Measurements from ENCODE around the gene RBFOX2. TPM values are rescaled to one million over a fixed set of nuclear protein-coding genes. Genes with fewer than 3 reads are reported as not detected.

Gene RBFOX2
- total and polyA plus RNA-seq, 2 of the 8 experiments (the other 6 are each of a cell fraction or from before 2014, with no cell fraction given) = 121 to 122 TPM

DNA sequence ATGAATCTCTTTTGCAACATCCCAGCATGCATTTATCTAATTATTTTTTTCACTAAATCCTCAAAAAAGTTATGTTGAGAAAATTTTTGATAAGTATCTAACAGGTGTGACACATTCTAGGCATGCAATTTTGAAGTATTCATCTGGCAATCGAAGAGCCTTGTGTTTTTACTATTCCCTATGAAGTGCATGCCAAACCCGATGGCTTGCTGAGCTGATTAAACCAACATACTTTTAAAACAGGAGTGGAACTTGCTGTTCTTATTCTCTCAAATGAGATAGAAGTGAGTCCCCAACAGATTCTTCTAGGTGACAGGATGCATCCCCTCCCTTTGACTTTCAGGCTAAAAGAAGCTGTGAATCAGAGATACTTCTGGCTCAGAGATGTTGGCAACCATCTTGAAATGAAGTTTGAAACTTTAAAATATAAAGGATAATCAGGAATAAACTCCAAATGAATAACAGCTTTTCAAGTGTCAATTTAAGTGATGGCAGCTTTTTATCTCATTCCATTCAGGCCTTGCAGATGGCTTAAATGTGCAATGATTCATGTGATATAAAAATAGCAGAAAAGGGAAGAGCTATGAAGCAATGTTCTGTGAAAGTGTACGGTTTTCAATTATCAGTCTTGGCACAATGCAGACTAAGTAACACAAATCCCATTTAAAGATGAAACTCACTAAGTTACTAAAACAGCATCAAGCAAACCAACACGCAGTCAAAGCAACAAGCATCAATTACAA is 243.3 kb downstream of the RBFOX2 start:
- H2BK12ac ChIP-seq (ENCODE audit: low read depth, low read length) = no peak overlapping the region
- H4K91ac ChIP-seq (replicated peaks; ENCODE audit: insufficient read length, low read length) = no peak overlapping the region
- H4K5ac ChIP-seq (ENCODE audit: insufficient read length, low read depth, low read length) = no peak overlapping the region
- ChIA-PET CTCF (ENCODE audit: partially characterized antibody) (interaction anchor here (1.0 kb wide), 1 partner anchor 11 kb away, joined by 4 read pairs; no protein-coding TSS in a partner anchor), POLR2A (ENCODE audit: partially characterized antibody) (no interaction called here)
- no peak overlapping the region for H2AK5ac ChIP-seq (ENCODE audit: low read depth, low read length)
- no peak overlapping the region for H4K8ac ChIP-seq (ENCODE audit: extremely low read depth, insufficient read depth, low read length)
- no peaks in the 10 kb centered on the region; the same call in 1 of the 2 replicates for H3K23me2 ChIP-seq (ENCODE audit: low read depth, low read length)
- no peak overlapping the region for H2BK5ac ChIP-seq (ENCODE audit: low read depth, low read length)
- H3K4me1 ChIP-seq (replicated peaks in 1 of 4; ENCODE audit: control insufficient read depth in 3 of 4, insufficient read depth in 4 of 4, low read length in 3 of 4) = peaks cover 0 to 4% (median under 1%) of the 10 kb centered on the region in 4 experiments; a peak in 3 of 7 replicates
- no peak overlapping the region for H2AFZ ChIP-seq (ENCODE audit: low read length)
- WGBS, 2 experiments (ENCODE audit: extremely low coverage in 1 of 2, insufficient coverage in 1 of 2, insufficient read length in 1 of 2, insufficient replicate concordance in 2 of 2, low coverage in 1 of 2, low lambda C conversion rate in 2 of 2, missing lambda C conversion rate in 1 of 2) = 89% methylated on average over 4 of the region's 4 CpGs; no CpG with 5 or more reads in 1 of the 2 experiments
- no peak overlapping the region for H3K23ac ChIP-seq (ENCODE audit: insufficient read length)
- no peak for DNase-seq (ENCODE audit: low read depth in 1 of 2, low spot score in 2 of 2)
- no peak overlapping the region for H2BK15ac ChIP-seq (ENCODE audit: low read length)
- H3K4me2 ChIP-seq (ENCODE audit: insufficient read depth in 1 of 2, low read depth in 2 of 2, low read length in 2 of 2) = no peak overlapping the region
- H3K4ac ChIP-seq (replicated peaks; ENCODE audit: insufficient read length, low read depth, low read length) = no peak overlapping the region
- no peak overlapping the region for H3K56ac ChIP-seq (replicated peaks; ENCODE audit: insufficient read length, low read depth, low read length)
- no peak overlapping the region for H2BK20ac ChIP-seq (ENCODE audit: low read length)
- peaks cover 3 to 10% of the 10 kb centered on the region in 2 experiments for H4K20me1 ChIP-seq (replicated peaks in 1 of 2; ENCODE audit: control insufficient read depth in 1 of 2, insufficient read depth in 2 of 2, low read length in 2 of 2)
- H3K9me3 ChIP-seq (ENCODE audit: insufficient read depth in 2 of 2, low read depth in 1 of 2, low read length in 1 of 2) = no peaks in the 10 kb centered on the region
- no peak overlapping the region for H2BK120ac ChIP-seq (replicated peaks; ENCODE audit: low read depth, low read length)
- H3K9ac ChIP-seq (replicated peaks in 1 of 4; ENCODE audit: extremely low read depth in 1 of 4, low read depth in 3 of 4, low read length in 3 of 4) = no peak overlapping the region
- H3K36me3 ChIP-seq (ENCODE audit: control insufficient read depth in 2 of 4, insufficient read depth in 4 of 4, low read length in 3 of 4) = peaks cover 2 to 11% (median 8%) of the 10 kb centered on the region in 4 experiments; a peak in 7 of 8 replicates
- FAIRE-seq = no peak
- 0 out of 2 replicates have a peak, but pooled peaks cover 2% of the 10 kb centered on the region for H3K79me1 ChIP-seq (ENCODE audit: low read depth, low read length)
- no peak overlapping the region for H3K4me3 ChIP-seq (ENCODE audit: extremely low read depth in 1 of 4, insufficient read depth in 2 of 4, low read depth in 3 of 4, low read length in 4 of 4)
- peaks cover 0 to 5% of the 10 kb centered on the region in 2 experiments; a peak in 2 of 4 replicates for H3K79me2 ChIP-seq (ENCODE audit: control insufficient read depth in 1 of 2, insufficient read depth in 2 of 2, low read length in 2 of 2)
- H3K27ac ChIP-seq (ENCODE audit: low read depth, low read length) = no peak overlapping the region
- H3K14ac ChIP-seq (ENCODE audit: insufficient read length) = no peak overlapping the region
- H3K27me3 ChIP-seq (replicated peaks in 1 of 4; ENCODE audit: control insufficient read depth in 3 of 4, extremely low read depth in 1 of 4, insufficient read depth in 3 of 4, low read length in 3 of 4) = no peaks in the 10 kb centered on the region
- no peak overlapping the region for H3K18ac ChIP-seq (ENCODE audit: extremely low read depth, low read length)
- TF ChIP-seq TEAD4 (IDR thresholded peaks at IDR 0.05; ENCODE audit: low read depth, low read length) = no peak
- no peak for TF ChIP-seq NRF1 (IDR thresholded peaks at IDR 0.05; ENCODE audit: low read depth, low read length)
- no peak for TF ChIP-seq RXRA (IDR thresholded peaks at IDR 0.05; ENCODE audit: insufficient read depth, low read depth, low read length)
- TF ChIP-seq KDM1A (IDR thresholded peaks at IDR 0.05; ENCODE audit: borderline replicate concordance, low read length) = no peak
- TF ChIP-seq SP4 (IDR thresholded peaks at IDR 0.05; ENCODE audit: low read length) = no peak
- TF ChIP-seq NANOG (IDR thresholded peaks at IDR 0.05; ENCODE audit: insufficient read depth, low read depth, low read length, poor library complexity, severe bottlenecking) = no peak
- TF ChIP-seq KDM5A (IDR thresholded peaks at IDR 0.05; ENCODE audit: low read length) = no peak
- TF ChIP-seq, protein P1, sequence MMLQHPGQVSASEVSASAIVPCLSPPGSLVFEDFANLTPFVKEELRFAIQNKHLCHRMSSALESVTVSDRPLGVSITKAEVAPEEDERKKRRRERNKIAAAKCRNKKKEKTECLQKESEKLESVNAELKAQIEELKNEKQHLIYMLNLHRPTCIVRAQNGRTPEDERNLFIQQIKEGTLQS (IDR thresholded peaks at IDR 0.05; ENCODE audit: insufficient read depth, low read depth, low read length) = no peak
- no peak for TF ChIP-seq SIRT6 (IDR thresholded peaks at IDR 0.05; ENCODE audit: low read length)
- no peak for TF ChIP-seq RFX5 (IDR thresholded peaks at IDR 0.05; ENCODE audit: borderline replicate concordance, low read depth, low read length)
- TF ChIP-seq SIN3A (conservative IDR thresholded peaks at IDR 0.05 in 1 of 2, IDR thresholded peaks at IDR 0.05 in 1 of 2; ENCODE audit: low read depth in 1 of 2, low read length in 2 of 2) = no peak
- TF ChIP-seq POU5F1 (IDR thresholded peaks at IDR 0.05; ENCODE audit: low read depth, low read length) = no peak

Data from H1 (cell line).